ENCODE measurements around the gene TCF7L2.

The TCF7L2 gene

GRCh38 chr10:113158183-113158582, 208.1 kb downstream of the TCF7L2 start:
- peak; percentile 32 for DNase-seq

- no peak for DNase-seq
Observed at GRCh38 chr10:113159563-113159962, 209.5 kb downstream of the TCF7L2 start.

- no peak for DNase-seq
Observed at GRCh38 chr10:113160641-113161040, 210.6 kb downstream of the TCF7L2 start.

GRCh38 chr10:113161066-113161465, 211.0 kb downstream of the TCF7L2 start:
- DNase-seq, result peak; percentile 29

GRCh38 chr10:113162960-113163359, 212.9 kb downstream of the TCF7L2 start:
- DNase-seq, result no peak

GRCh38 chr10:113165673-113166072, 215.6 kb downstream of the TCF7L2 start:
- no peak for DNase-seq

- DNase-seq, result no peak
Observed at GRCh38 chr10:113167702-113168101, 217.7 kb downstream of the TCF7L2 start.

- no peak for DNase-seq
Observed at GRCh38 chr10:113168584-113168983, 218.5 kb downstream of the TCF7L2 start.

GRCh38 chr10:113169111-113169510, 219.1 kb downstream of the TCF7L2 start:
- no peak for DNase-seq

GRCh38 chr10:113169853-113170460, 219.9 kb downstream of the TCF7L2 start:
- no peak for DNase-seq

- DNase-seq, result no peak
Observed at GRCh38 chr10:113171662-113172061, 221.6 kb downstream of the TCF7L2 start.

- DNase-seq, result no peak
Observed at GRCh38 chr10:113175176-113175575, 225.1 kb downstream of the TCF7L2 start.

GRCh38 chr10:113175756-113176651, 226.0 kb downstream of the TCF7L2 start:
- DNase-seq, result no peak

GRCh38 chr10:113176652-113177155, 226.7 kb downstream of the TCF7L2 start:
- no peak for DNase-seq

- DNase-seq, result no peak
Observed at GRCh38 chr10:113177156-113177935, 227.3 kb downstream of the TCF7L2 start.

GRCh38 chr10:113177936-113178335, 227.9 kb downstream of the TCF7L2 start:
- DNase-seq, result no peak

GRCh38 chr10:113178771-113179170, 228.7 kb downstream of the TCF7L2 start:
- DNase-seq, result no peak

GRCh38 chr10:113179265-113179664, 229.2 kb downstream of the TCF7L2 start:
- DNase-seq, result peak; percentile 38

- no peak for DNase-seq
Observed at GRCh38 chr10:113179966-113180365, 229.9 kb downstream of the TCF7L2 start.

GRCh38 chr10:113180401-113181154, 230.5 kb downstream of the TCF7L2 start:
- DNase-seq, result no peak

- DNase-seq, result no peak
Observed at GRCh38 chr10:113182154-113182553, 232.1 kb downstream of the TCF7L2 start.

- DNase-seq, result no peak
Observed at GRCh38 chr10:113183573-113183972, 233.5 kb downstream of the TCF7L2 start.
